HepG2 (cell line): ENCODE results near the gene GH2. TPM values are rescaled to one million over a fixed set of nuclear protein-coding genes. Genes with fewer than 3 reads are reported as not detected.
A peak's percentile ranks its signal among the peaks of the same experiment; 100 is the strongest.
"Not testable (repeated sequence)": the region's sequence is repeated elsewhere in the genome, so short reads cannot be mapped to it uniquely, and the experiment has no call there.

Source experiments
- ATAC-seq: fragments of 200-7000 bp; cut with Tn5 transposase; 3 replicates; pipeline ENCODE4 v1.9.1; 2020; ENCODE audit warnings: mild to moderate bottlenecking, moderate library complexity
- BruUV-seq: library from RNA; stranded (reverse); fragments of 400-500 nt; replicated peaks from 2 replicates; lab custom pipeline; 2021; lab: Mats Ljungman, UMichigan
- CTCF ChIA-PET: fragments of 300-600 bp; formaldehyde crosslinking; extraction: SDS; loops from one replicate; lab custom pipeline; 2021; ENCODE audit warnings: low total read pairs, inconsistent platforms, low intra/inter-chr PET ratio; lab: Yijun Ruan, JAX
- POLR2A ChIA-PET: fragments of 350-600 bp; sonication (Branson Sonifier 250); formaldehyde crosslinking; loops from one replicate; lab custom pipeline; 2020; ENCODE audit warnings: antibody characterized with exemption, inconsistent platforms; lab: Yijun Ruan, JAX
- DNase-seq: peaks from one replicate; pipeline ENCODE4 v3.0.0-alpha.2; 2015; ENCODE audit warnings: low spot score
- FAIRE-seq: peaks from 3 replicates; lab custom pipeline; 2011; peaks lifted over from hg19 to GRCh38; lab: Jason Lieb, UNC
- H2AFZ ChIP-seq: one replicate; pipeline ENCODE4 v1.6.1; 2011; ENCODE audit warnings: low read length, inconsistent platforms
- H3K27ac ChIP-seq: fragments of 300-600 bp; 3 replicates; pipeline ENCODE4 v1.8.0; 2011; ENCODE audit warnings: mixed run types, mild to moderate bottlenecking, mixed read lengths, low read length, inconsistent platforms; ENCODE audit not compliant: insufficient read depth; ENCODE audit errors: extremely low read length
- H3K27me3 ChIP-seq, 2 experiments: fragments of 200-600 bp in 1 of 2; 2 replicates in 1 of 2; 3 replicates in 1 of 2; pipeline versions ENCODE4 v1.6.0 to v1.8.0; 2011; ENCODE audit warnings: low read length in 2 of 2, mild to moderate bottlenecking in 2 of 2, moderate library complexity in 2 of 2, inconsistent platforms in 1 of 2; ENCODE audit not compliant: insufficient read depth in 2 of 2, control insufficient read depth in 1 of 2
- H3K36me3 ChIP-seq, 2 experiments: fragments of 200-600 bp in 1 of 2; replicated peaks in 1 of 2; 2 replicates in 1 of 2; 3 replicates in 1 of 2; pipeline versions ENCODE4 v1.5.1 to v1.8.0; 2011; ENCODE audit warnings: low read length in 2 of 2, inconsistent platforms in 1 of 2; ENCODE audit not compliant: insufficient read depth in 2 of 2, control insufficient read depth in 1 of 2
- H3K4me1 ChIP-seq: 2 replicates; pipeline ENCODE4 v1.5.1; 2012; ENCODE audit warnings: low read length, inconsistent platforms; ENCODE audit not compliant: insufficient read depth
- H3K4me2 ChIP-seq: 2 replicates; pipeline ENCODE4 v1.6.0; 2011; ENCODE audit warnings: low read depth, low read length, inconsistent platforms
- H3K4me3 ChIP-seq, 3 experiments: fragments of 200-600 bp in 1 of 3; sonication (generic), shearing (Covaris generic) in 1 of 3; replicated peaks in 1 of 3; 2 replicates each; pipeline ENCODE4 v1.5.1; 2011 to 2016; ENCODE audit warnings: low read length in 3 of 3, inconsistent platforms in 2 of 3, low read depth in 2 of 3, mild to moderate bottlenecking in 2 of 3, control low read depth in 1 of 3, mixed read lengths in 1 of 3; ENCODE audit not compliant: insufficient read depth in 1 of 3
- H3K79me2 ChIP-seq: one replicate; pipeline ENCODE4 v1.6.1; 2011; ENCODE audit warnings: low read length, inconsistent platforms; ENCODE audit not compliant: insufficient read depth
- H3K9ac ChIP-seq: 2 replicates; pipeline ENCODE4 v1.6.0; 2011; ENCODE audit warnings: mild to moderate bottlenecking, low read depth, low read length, inconsistent platforms; ENCODE audit not compliant: insufficient read depth
- H3K9me3 ChIP-seq: 2 replicates; pipeline ENCODE4 v1.5.1; 2012; ENCODE audit warnings: mild to moderate bottlenecking, low read length
- H4K20me1 ChIP-seq: 2 replicates; pipeline ENCODE4 v1.6.0; 2011; ENCODE audit warnings: inconsistent platforms, mild to moderate bottlenecking, low read length, moderate library complexity; ENCODE audit not compliant: insufficient read depth
- CTCF ChIP-seq: sonication (generic); formaldehyde crosslinking; IDR thresholded peaks from 2 replicates; pipeline ENCODE4 v1.5.0; 2020; ENCODE audit warnings: mild to moderate bottlenecking, missing genetic modification reagents, moderate library complexity
- STAG1 ChIP-seq: sonication (generic); formaldehyde crosslinking; IDR thresholded peaks from 2 replicates; pipeline ENCODE4 v1.4.0; 2020; ENCODE audit warnings: missing genetic modification reagents
- WGBS: methylation state at CpG from one replicate; pipeline ENCODE4 v1.1.6; 2017; ENCODE audit warnings: low lambda C conversion rate; 5-methylcytosine and 5-hydroxymethylcytosine counted together
- in situ Hi-C: cut with HindIII; loops from 2 replicates; pipeline ENCODE4 v1.10.0; 2017; ENCODE audit warnings: low pct_unique_long_range_greater_than_20kb; ENCODE audit not compliant: extremely low pct_ligation_motif_present
- intact Hi-C: fragments of 100-400 bp; cut with micrococcal nuclease; formaldehyde crosslinking; loops from one replicate; pipeline ENCODE4 v1.10.0; 2022; ENCODE audit not compliant: unreplicated experiment
- polyA plus RNA-seq, 8 experiments: library from polyadenylated mRNA; depleted of rRNA in 3 of 8; stranded (reverse) in 7 of 8; unstranded in 1 of 8; fragments of >200 nt; fragmentation: Illumina TruSeq in 4 of 8; extraction: Trizol in 4 of 8; gene quantifications; 2 replicates each; pipeline versions ENCODE4 v1.2.1 to v1.2.3, GENCODE V29; 2011 to 2016; ENCODE audit warnings: low read depth in 4 of 8, missing spikeins in 1 of 8, mixed read lengths in 1 of 8; ENCODE audit not compliant: insufficient read depth in 1 of 8
- total RNA-seq, 5 experiments: library from RNA; depleted of rRNA; stranded (reverse); fragments of >200 nt; fragmentation: Illumina TruSeq; extraction: Trizol; gene quantifications; 2 replicates each; pipeline ENCODE4 v1.2.3, GENCODE V29; 2016; ENCODE audit warnings: low read depth in 1 of 5

The GH2 gene
- total and polyA plus RNA-seq, 2 of the 13 experiments (the other 11 are each of a cell fraction or from before 2014, with no cell fraction given), result not detected

DNA sequence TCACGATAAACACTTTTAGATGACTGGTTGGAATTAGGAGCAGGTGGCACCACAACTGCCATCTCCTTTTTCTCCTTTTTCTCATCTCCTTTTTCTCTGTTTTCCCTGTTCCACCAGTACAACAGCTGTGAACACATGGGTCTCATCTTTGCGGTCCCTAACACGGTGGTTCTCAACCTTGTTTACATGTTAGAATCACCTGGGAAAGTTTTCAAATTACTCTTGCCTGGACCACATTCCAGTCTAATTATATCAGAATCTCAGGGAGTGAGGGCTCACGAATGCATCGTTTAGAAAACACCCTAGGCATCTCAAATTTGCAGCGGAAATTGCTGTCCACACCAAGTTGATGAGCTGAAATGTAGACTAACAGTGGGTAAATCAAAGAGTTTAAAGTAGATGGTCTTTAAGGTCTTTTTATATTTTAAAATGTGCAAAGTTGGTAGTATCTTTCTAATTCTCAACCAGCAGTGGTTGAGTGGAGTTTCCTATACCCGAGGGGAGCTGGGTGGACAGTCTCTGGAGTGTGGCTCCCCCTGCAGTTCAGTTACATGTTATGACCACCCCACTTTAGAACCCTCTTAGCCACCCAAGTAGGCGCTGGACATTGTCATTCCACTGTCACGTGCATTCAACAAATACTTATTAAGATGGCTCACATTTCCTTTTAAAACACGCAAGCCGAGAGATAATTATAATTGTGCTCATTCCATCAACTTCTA is 10.7 kb upstream of the GH2 start:
- H3K9ac ChIP-seq, H3K27ac ChIP-seq, POLR2A ChIA-PET, H3K9me3 ChIP-seq, H3K36me3 ChIP-seq, H3K79me2 ChIP-seq, FAIRE-seq, intact Hi-C loops, CTCF ChIA-PET, H4K20me1 ChIP-seq, H3K4me2 ChIP-seq, H3K27me3 ChIP-seq, H3K4me1 ChIP-seq, H3K4me3 ChIP-seq, BruUV-seq, H2AFZ ChIP-seq, in situ Hi-C loops, DNase-seq: not testable (repeated sequence)
- peak; percentile 49 for TF ChIP-seq CTCF (CRISPR knock-in tag)
- peak; percentile 72 for ATAC-seq
- WGBS, result 14% methylated on average over 10 of the region's 11 CpGs

GRCh38 chr17:63889026-63889848 is 7.5 kb upstream of the GH2 start:
- CTCF ChIA-PET, result interaction anchor here (1.0 kb wide), 1 partner anchor 102 kb away, joined by 3 read pairs; no protein-coding TSS in a partner anchor
- H4K20me1 ChIP-seq, BruUV-seq, intact Hi-C loops, H3K4me2 ChIP-seq, in situ Hi-C loops, H3K4me3 ChIP-seq, H3K9me3 ChIP-seq, H2AFZ ChIP-seq, H3K4me1 ChIP-seq, H3K79me2 ChIP-seq, H3K27ac ChIP-seq, H3K36me3 ChIP-seq, H3K9ac ChIP-seq, POLR2A ChIA-PET: not testable (repeated sequence)
- peak; percentile 15 for FAIRE-seq
- DNase-seq, result peak; percentile 33
- ATAC-seq, result peak; percentile 96
- peak; percentile 40 for TF ChIP-seq STAG1 (CRISPR knock-in tag)
- TF ChIP-seq CTCF (CRISPR knock-in tag), result peak; percentile 52
- peaks cover 1 to 10% of the 10 kb centered on the region in 2 experiments; a peak in 3 of 5 replicates for H3K27me3 ChIP-seq
- 8% methylated on average over 12 of the region's 13 CpGs for WGBS

- H3K4me3 ChIP-seq, H2AFZ ChIP-seq, H3K9ac ChIP-seq, H3K27ac ChIP-seq, H3K9me3 ChIP-seq, BruUV-seq, in situ Hi-C loops, POLR2A ChIA-PET, DNase-seq, H3K4me2 ChIP-seq, CTCF ChIA-PET, H4K20me1 ChIP-seq, H3K79me2 ChIP-seq, intact Hi-C loops, FAIRE-seq, ATAC-seq, H3K4me1 ChIP-seq, H3K36me3 ChIP-seq: not testable (repeated sequence)
- WGBS, result 38% methylated on average over 8 of the region's 11 CpGs
- peaks cover 1 to 10% of the 10 kb centered on the region in 2 experiments; a peak in 4 of 5 replicates for H3K27me3 ChIP-seq
Measured at GRCh38 chr17:63885119-63885518, 3.4 kb upstream of the GH2 start.
